HepG2 (cell line): Measurements from ENCODE around the gene WNK4. TPM values are rescaled to one million over a fixed set of nuclear protein-coding genes. Genes with fewer than 3 reads are reported as not detected.

Experiments used
- DNMT3B ChIP-seq: conservative IDR thresholded peaks from 2 replicates; pipeline ENCODE4 v1.6.1; 2016; ENCODE audit warnings: missing biosample characterization, control low read depth
- GPN1 ChIP-seq: sonication (generic); formaldehyde crosslinking; IDR thresholded peaks from 2 replicates; pipeline ENCODE4 v1.5.1; 2020; ENCODE audit warnings: missing genetic modification reagents, borderline replicate concordance
- ISL2 ChIP-seq: sonication (generic); formaldehyde crosslinking; IDR thresholded peaks from 2 replicates; pipeline ENCODE4 v1.5.0; 2020; ENCODE audit warnings: missing genetic modification reagents
- KAT8 ChIP-seq: IDR thresholded peaks from 2 replicates; pipeline ENCODE4 v1.6.1; 2016; ENCODE audit warnings: missing genetic modification reagents, missing compliant biosample characterization
- KDM1A ChIP-seq: IDR thresholded peaks from 2 replicates; pipeline ENCODE4 v1.6.1; 2016; ENCODE audit warnings: missing compliant biosample characterization
- MED8 ChIP-seq: sonication (generic); formaldehyde crosslinking; IDR thresholded peaks from 2 replicates; pipeline ENCODE4 v1.8.1; 2023; ENCODE audit warnings: mild to moderate bottlenecking, missing genetic modification reagents; ENCODE audit not compliant: insufficient replicate concordance
- MEF2D ChIP-seq: sonication (generic); formaldehyde crosslinking; IDR thresholded peaks from 2 replicates; pipeline ENCODE4 v1.5.1; 2020; ENCODE audit warnings: mild to moderate bottlenecking, missing genetic modification reagents
- POLR2AphosphoS5 ChIP-seq: IDR thresholded peaks from 2 replicates; pipeline ENCODE4 v1.6.1; 2012; ENCODE audit warnings: low read depth, low read length
- RFX3 ChIP-seq: IDR thresholded peaks from 2 replicates; pipeline ENCODE4 v1.6.1; 2016; ENCODE audit warnings: missing biosample characterization, missing genetic modification reagents
- U2AF1 ChIP-seq: fragments of 200-400 bp; formaldehyde crosslinking; optimal IDR thresholded peaks from 2 replicates; pipeline ENCODE3; 2017; ENCODE audit warnings: mild to moderate bottlenecking, low read depth, low read length
- ZFP36L2 ChIP-seq: sonication (generic); formaldehyde crosslinking; IDR thresholded peaks from 2 replicates; pipeline ENCODE4 v1.4.0; 2020; ENCODE audit warnings: missing genetic modification reagents
- ZNF354B ChIP-seq: sonication (generic); formaldehyde crosslinking; IDR thresholded peaks from 2 replicates; pipeline ENCODE4 v1.8.0; 2022; ENCODE audit warnings: mild to moderate bottlenecking, missing genetic modification reagents
- ZNF570 ChIP-seq: sonication (generic); formaldehyde crosslinking; IDR thresholded peaks from 2 replicates; pipeline ENCODE4 v1.4.0; 2020; ENCODE audit warnings: mild to moderate bottlenecking, missing genetic modification reagents, borderline replicate concordance
- ZNF816 ChIP-seq: sonication (generic); formaldehyde crosslinking; IDR thresholded peaks from 2 replicates; pipeline ENCODE4 v1.8.0; 2022; ENCODE audit warnings: missing genetic modification reagents, mild to moderate bottlenecking, borderline replicate concordance
- polyA plus RNA-seq, 8 experiments: library from polyadenylated mRNA; depleted of rRNA in 3 of 8; stranded (reverse) in 7 of 8; unstranded in 1 of 8; fragments of >200 nt; fragmentation: Illumina TruSeq in 4 of 8; extraction: Trizol in 4 of 8; gene quantifications; 2 replicates each; pipeline versions ENCODE4 v1.2.1 to v1.2.3, GENCODE V29; 2011 to 2016; ENCODE audit warnings: low read depth in 4 of 8, missing spikeins in 1 of 8, mixed read lengths in 1 of 8; ENCODE audit not compliant: insufficient read depth in 1 of 8
- total RNA-seq, 5 experiments: library from RNA; depleted of rRNA; stranded (reverse); fragments of >200 nt; fragmentation: Illumina TruSeq; extraction: Trizol; gene quantifications; 2 replicates each; pipeline ENCODE4 v1.2.3, GENCODE V29; 2016; ENCODE audit warnings: low read depth in 1 of 5
- TF ChIP-seq, protein P1 (sequence below): sonication (generic); formaldehyde crosslinking; IDR thresholded peaks from 2 replicates; pipeline ENCODE4 v1.9.0; 2021; ENCODE audit warnings: missing genetic modification reagents, borderline replicate concordance
- TF ChIP-seq, protein P2 (sequence below): sonication (generic); formaldehyde crosslinking; IDR thresholded peaks from 2 replicates; pipeline ENCODE4 v1.5.1; 2020; ENCODE audit warnings: missing genetic modification reagents, mild to moderate bottlenecking, borderline replicate concordance
- TF ChIP-seq, protein P3 (sequence below), 2 experiments: IDR thresholded peaks; 2 replicates each; pipeline ENCODE4 v1.6.1; 2011 to 2012; ENCODE audit warnings: low read length in 2 of 2, borderline replicate concordance in 1 of 2, low read depth in 1 of 2, mild to moderate bottlenecking in 1 of 2, moderate library complexity in 1 of 2
- TF ChIP-seq, protein P4 (sequence below): fragments of 450-650 bp; IDR thresholded peaks from 2 replicates; pipeline ENCODE4 v1.6.1; 2017; ENCODE audit warnings: mild to moderate bottlenecking

WNK4 gene
- total and polyA plus RNA-seq, 2 of the 13 experiments (the other 11 are each of a cell fraction or from before 2014, with no cell fraction given): 2.7 to 13.7 TPM

DNA sequence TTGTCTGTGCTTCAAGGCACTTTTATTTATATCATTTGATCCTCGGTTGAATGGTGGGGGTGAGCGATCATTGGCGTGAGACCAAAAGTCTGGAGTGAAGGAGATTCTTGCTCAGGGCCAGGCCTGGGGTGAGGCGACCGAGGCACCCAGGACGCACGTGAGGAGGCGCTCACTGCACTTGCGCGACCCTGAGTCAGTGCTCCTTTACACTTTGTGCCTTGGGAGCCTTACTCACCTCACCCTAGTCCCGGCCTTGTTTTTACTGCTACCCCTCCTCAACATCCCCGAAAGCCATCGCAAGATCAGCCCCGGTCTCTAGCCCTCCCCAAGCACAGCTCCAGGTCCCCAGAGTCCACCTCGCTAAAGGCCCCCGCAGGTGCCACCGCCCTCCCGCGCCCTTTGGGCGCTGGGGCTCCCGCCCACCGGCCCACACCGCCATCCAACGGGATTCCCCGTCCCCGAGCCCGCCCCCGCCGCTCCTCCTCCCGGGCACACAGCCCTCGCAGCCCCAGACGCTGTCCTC is 36.1 kb upstream of the WNK4 start (continued):
- TF ChIP-seq MED8 (CRISPR knock-in tag): no peak
- no peak for TF ChIP-seq MEF2D (CRISPR knock-in tag)
- TF ChIP-seq KAT8 (CRISPR knock-in tag): 0 out of 2 replicates have a peak, but pooled peaks have one; percentile 7
- no peak for TF ChIP-seq ZNF570 (CRISPR knock-in tag)
- TF ChIP-seq, protein P1, sequence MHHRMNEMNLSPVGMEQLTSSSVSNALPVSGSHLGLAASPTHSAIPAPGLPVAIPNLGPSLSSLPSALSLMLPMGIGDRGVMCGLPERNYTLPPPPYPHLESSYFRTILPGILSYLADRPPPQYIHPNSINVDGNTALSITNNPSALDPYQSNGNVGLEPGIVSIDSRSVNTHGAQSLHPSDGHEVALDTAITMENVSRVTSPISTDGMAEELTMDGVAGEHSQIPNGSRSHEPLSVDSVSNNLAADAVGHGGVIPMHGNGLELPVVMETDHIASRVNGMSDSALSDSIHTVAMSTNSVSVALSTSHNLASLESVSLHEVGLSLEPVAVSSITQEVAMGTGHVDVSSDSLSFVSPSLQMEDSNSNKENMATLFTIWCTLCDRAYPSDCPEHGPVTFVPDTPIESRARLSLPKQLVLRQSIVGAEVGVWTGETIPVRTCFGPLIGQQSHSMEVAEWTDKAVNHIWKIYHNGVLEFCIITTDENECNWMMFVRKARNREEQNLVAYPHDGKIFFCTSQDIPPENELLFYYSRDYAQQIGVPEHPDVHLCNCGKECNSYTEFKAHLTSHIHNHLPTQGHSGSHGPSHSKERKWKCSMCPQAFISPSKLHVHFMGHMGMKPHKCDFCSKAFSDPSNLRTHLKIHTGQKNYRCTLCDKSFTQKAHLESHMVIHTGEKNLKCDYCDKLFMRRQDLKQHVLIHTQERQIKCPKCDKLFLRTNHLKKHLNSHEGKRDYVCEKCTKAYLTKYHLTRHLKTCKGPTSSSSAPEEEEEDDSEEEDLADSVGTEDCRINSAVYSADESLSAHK (CRISPR knock-in tag): no peak
- TF ChIP-seq GPN1 (CRISPR knock-in tag): no peak
- TF ChIP-seq, protein P2, sequence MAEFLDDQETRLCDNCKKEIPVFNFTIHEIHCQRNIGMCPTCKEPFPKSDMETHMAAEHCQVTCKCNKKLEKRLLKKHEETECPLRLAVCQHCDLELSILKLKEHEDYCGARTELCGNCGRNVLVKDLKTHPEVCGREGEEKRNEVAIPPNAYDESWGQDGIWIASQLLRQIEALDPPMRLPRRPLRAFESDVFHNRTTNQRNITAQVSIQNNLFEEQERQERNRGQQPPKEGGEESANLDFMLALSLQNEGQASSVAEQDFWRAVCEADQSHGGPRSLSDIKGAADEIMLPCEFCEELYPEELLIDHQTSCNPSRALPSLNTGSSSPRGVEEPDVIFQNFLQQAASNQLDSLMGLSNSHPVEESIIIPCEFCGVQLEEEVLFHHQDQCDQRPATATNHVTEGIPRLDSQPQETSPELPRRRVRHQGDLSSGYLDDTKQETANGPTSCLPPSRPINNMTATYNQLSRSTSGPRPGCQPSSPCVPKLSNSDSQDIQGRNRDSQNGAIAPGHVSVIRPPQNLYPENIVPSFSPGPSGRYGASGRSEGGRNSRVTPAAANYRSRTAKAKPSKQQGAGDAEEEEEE (CRISPR knock-in tag): peak; percentile 25; the same call in 1 of the 2 replicates
- no peak for TF ChIP-seq U2AF1
- no peak for TF ChIP-seq ZNF354B (CRISPR knock-in tag)
- TF ChIP-seq, protein P3, sequence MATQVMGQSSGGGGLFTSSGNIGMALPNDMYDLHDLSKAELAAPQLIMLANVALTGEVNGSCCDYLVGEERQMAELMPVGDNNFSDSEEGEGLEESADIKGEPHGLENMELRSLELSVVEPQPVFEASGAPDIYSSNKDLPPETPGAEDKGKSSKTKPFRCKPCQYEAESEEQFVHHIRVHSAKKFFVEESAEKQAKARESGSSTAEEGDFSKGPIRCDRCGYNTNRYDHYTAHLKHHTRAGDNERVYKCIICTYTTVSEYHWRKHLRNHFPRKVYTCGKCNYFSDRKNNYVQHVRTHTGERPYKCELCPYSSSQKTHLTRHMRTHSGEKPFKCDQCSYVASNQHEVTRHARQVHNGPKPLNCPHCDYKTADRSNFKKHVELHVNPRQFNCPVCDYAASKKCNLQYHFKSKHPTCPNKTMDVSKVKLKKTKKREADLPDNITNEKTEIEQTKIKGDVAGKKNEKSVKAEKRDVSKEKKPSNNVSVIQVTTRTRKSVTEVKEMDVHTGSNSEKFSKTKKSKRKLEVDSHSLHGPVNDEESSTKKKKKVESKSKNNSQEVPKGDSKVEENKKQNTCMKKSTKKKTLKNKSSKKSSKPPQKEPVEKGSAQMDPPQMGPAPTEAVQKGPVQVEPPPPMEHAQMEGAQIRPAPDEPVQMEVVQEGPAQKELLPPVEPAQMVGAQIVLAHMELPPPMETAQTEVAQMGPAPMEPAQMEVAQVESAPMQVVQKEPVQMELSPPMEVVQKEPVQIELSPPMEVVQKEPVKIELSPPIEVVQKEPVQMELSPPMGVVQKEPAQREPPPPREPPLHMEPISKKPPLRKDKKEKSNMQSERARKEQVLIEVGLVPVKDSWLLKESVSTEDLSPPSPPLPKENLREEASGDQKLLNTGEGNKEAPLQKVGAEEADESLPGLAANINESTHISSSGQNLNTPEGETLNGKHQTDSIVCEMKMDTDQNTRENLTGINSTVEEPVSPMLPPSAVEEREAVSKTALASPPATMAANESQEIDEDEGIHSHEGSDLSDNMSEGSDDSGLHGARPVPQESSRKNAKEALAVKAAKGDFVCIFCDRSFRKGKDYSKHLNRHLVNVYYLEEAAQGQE (IDR thresholded peaks at IDR 0.05; ENCODE audit: borderline replicate concordance in 1 of 2, low read depth in 1 of 2, low read length in 2 of 2): no peak
- no peak for TF ChIP-seq ZFP36L2 (CRISPR knock-in tag)
- TF ChIP-seq, protein P4, sequence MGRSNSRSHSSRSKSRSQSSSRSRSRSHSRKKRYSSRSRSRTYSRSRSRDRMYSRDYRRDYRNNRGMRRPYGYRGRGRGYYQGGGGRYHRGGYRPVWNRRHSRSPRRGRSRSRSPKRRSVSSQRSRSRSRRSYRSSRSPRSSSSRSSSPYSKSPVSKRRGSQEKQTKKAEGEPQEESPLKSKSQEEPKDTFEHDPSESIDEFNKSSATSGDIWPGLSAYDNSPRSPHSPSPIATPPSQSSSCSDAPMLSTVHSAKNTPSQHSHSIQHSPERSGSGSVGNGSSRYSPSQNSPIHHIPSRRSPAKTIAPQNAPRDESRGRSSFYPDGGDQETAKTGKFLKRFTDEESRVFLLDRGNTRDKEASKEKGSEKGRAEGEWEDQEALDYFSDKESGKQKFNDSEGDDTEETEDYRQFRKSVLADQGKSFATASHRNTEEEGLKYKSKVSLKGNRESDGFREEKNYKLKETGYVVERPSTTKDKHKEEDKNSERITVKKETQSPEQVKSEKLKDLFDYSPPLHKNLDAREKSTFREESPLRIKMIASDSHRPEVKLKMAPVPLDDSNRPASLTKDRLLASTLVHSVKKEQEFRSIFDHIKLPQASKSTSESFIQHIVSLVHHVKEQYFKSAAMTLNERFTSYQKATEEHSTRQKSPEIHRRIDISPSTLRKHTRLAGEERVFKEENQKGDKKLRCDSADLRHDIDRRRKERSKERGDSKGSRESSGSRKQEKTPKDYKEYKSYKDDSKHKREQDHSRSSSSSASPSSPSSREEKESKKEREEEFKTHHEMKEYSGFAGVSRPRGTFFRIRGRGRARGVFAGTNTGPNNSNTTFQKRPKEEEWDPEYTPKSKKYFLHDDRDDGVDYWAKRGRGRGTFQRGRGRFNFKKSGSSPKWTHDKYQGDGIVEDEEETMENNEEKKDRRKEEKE: no peak
- TF ChIP-seq DNMT3B: no peak
- TF ChIP-seq ZNF816: no peak
- peak; percentile 90 for TF ChIP-seq POLR2AphosphoS5
- TF ChIP-seq KDM1A (CRISPR knock-in tag): no peak
- no peak for TF ChIP-seq ISL2 (CRISPR knock-in tag)
- TF ChIP-seq RFX3 (CRISPR knock-in tag): no peak
